Measurements from ENCODE around the gene SPRR3.

SPRR3 gene

GRCh38 chr1:152965853-152966252 lies 35.7 kb upstream of the SPRR3 start:
- no peaks in the 10 kb centered on the region for H3K27me3 ChIP-seq (replicated peaks; ENCODE audit: control insufficient read depth, insufficient read depth, low read length)

GRCh38 chr1:152967201-152967600 lies 34.3 kb upstream of the SPRR3 start:
- no peaks in the 10 kb centered on the region for H3K27me3 ChIP-seq (replicated peaks; ENCODE audit: control insufficient read depth, insufficient read depth, low read length)
- TF ChIP-seq CTCF (IDR thresholded peaks at IDR 0.05; ENCODE audit: insufficient read depth, low read length, poor library complexity, severe bottlenecking) = no peak
- H3K36me3 ChIP-seq (ENCODE audit: control insufficient read depth, insufficient read depth, low read length) = no peaks in the 10 kb centered on the region
- H3K4me3 ChIP-seq (replicated peaks; ENCODE audit: low read depth, low read length) = no peak overlapping the region
- DNase-seq (ENCODE audit: extremely low read depth, insufficient read length) = peak; percentile 17

More at GRCh38 chr1:152965853-152966252, 35.7 kb upstream of the SPRR3 start:
- Histone ChIP-seq H3K4me3 (replicated peaks; ENCODE audit: low read depth, low read length) (no peak overlapping the region), H3K36me3 (ENCODE audit: control insufficient read depth, insufficient read depth, low read length) (no peaks in the 10 kb centered on the region)
- no peak for DNase-seq (ENCODE audit: extremely low read depth, insufficient read length)
- TF ChIP-seq CTCF (IDR thresholded peaks at IDR 0.05; ENCODE audit: insufficient read depth, low read length, poor library complexity, severe bottlenecking) = no peak

GRCh38 chr1:152968248-152968647 lies 33.3 kb upstream of the SPRR3 start:
- H3K36me3 ChIP-seq (ENCODE audit: control insufficient read depth, insufficient read depth, low read length) = no peaks in the 10 kb centered on the region
- H3K27me3 ChIP-seq (replicated peaks; ENCODE audit: control insufficient read depth, insufficient read depth, low read length) = no peaks in the 10 kb centered on the region
- H3K4me3 ChIP-seq (replicated peaks; ENCODE audit: low read depth, low read length) = no peak overlapping the region
- peak; percentile 42 for DNase-seq (ENCODE audit: extremely low read depth, insufficient read length)
- no peak for TF ChIP-seq CTCF (IDR thresholded peaks at IDR 0.05; ENCODE audit: insufficient read depth, low read length, poor library complexity, severe bottlenecking)

GRCh38 chr1:152969036-152969435 lies 32.5 kb upstream of the SPRR3 start:
- Histone ChIP-seq H3K4me3 (replicated peaks; ENCODE audit: low read depth, low read length) (no peak overlapping the region), H3K36me3 (ENCODE audit: control insufficient read depth, insufficient read depth, low read length) (no peaks in the 10 kb centered on the region), H3K27me3 (replicated peaks; ENCODE audit: control insufficient read depth, insufficient read depth, low read length) (no peaks in the 10 kb centered on the region)
- no peak for TF ChIP-seq CTCF (IDR thresholded peaks at IDR 0.05; ENCODE audit: insufficient read depth, low read length, poor library complexity, severe bottlenecking)
- DNase-seq (ENCODE audit: extremely low read depth, insufficient read length) = no peak

GRCh38 chr1:152970495-152970894 lies 31.1 kb upstream of the SPRR3 start, which contains the start of gene SPRR4:
SPRR4 (plus strand) TSS chr1:152970648; CDS start chr1:152971891, 1,243 bp downstream.
- no peak for DNase-seq (ENCODE audit: extremely low read depth, insufficient read length)
- Histone ChIP-seq H3K4me3 (replicated peaks; ENCODE audit: low read depth, low read length) (no peak within 1 kb of the TSS), H3K36me3 (ENCODE audit: control insufficient read depth, insufficient read depth, low read length) (no peaks in the 10 kb centered on the region), H3K27me3 (replicated peaks; ENCODE audit: control insufficient read depth, insufficient read depth, low read length) (no peaks in the 10 kb centered on the region)
- no peak for TF ChIP-seq CTCF (IDR thresholded peaks at IDR 0.05; ENCODE audit: insufficient read depth, low read length, poor library complexity, severe bottlenecking)
